MCF 10A (cell line): ENCODE results near the gene TEPSIN. TPM values are rescaled to one million over a fixed set of nuclear protein-coding genes. Genes with fewer than 3 reads are reported as not detected.

Experiments
- BruUV-seq: library from RNA; stranded (reverse); fragments of 400-500 nt; replicated peaks from 2 replicates; lab custom pipeline; 2021; lab: Mats Ljungman, UMichigan
- CTCF ChIA-PET: fragments of 300-600 bp; sonication (Branson Sonifier 250); formaldehyde crosslinking; extraction: SDS; loops from one replicate; lab custom pipeline; 2021; ENCODE audit warnings: antibody characterized with exemption, inconsistent platforms; lab: Yijun Ruan, JAX
- POLR2A ChIA-PET: fragments of 300-600, 350-650 bp; sonication (Branson Sonifier 250); formaldehyde crosslinking; extraction: SDS; loops from one replicate; lab custom pipeline; 2020; ENCODE audit warnings: antibody characterized with exemption, inconsistent platforms; lab: Yijun Ruan, JAX
- DNase-seq: peaks from one replicate; pipeline ENCODE4 v3.0.0-alpha.2; 2018; ENCODE audit not compliant: unreplicated experiment
- H3K27ac Mint-ChIP-seq: one replicate; pipeline ENCODE4 v1.8.0; 2022; ENCODE audit warnings: mild to moderate bottlenecking, low read depth, mixed read lengths; ENCODE audit not compliant: unreplicated experiment
- H3K27me3 Mint-ChIP-seq: one replicate; pipeline ENCODE4 v1.8.0; 2022; ENCODE audit warnings: mixed read lengths; ENCODE audit not compliant: insufficient read depth, unreplicated experiment
- H3K36me3 Mint-ChIP-seq: one replicate; pipeline ENCODE4 v1.8.0; 2022; ENCODE audit warnings: mild to moderate bottlenecking, moderate library complexity, mixed read lengths; ENCODE audit not compliant: insufficient read depth, unreplicated experiment
- H3K4me1 Mint-ChIP-seq: one replicate; pipeline ENCODE4 v1.8.0; 2022; ENCODE audit warnings: mixed read lengths; ENCODE audit not compliant: insufficient read depth, unreplicated experiment
- H3K4me3 Mint-ChIP-seq: one replicate; pipeline ENCODE4 v1.8.0; 2022; ENCODE audit warnings: mild to moderate bottlenecking, moderate library complexity, mixed read lengths; ENCODE audit not compliant: unreplicated experiment
- H3K9me3 Mint-ChIP-seq: one replicate; pipeline ENCODE4 v1.8.0; 2022; ENCODE audit warnings: mixed read lengths; ENCODE audit not compliant: unreplicated experiment
- intact Hi-C: fragments of 100-400 bp; cut with micrococcal nuclease; formaldehyde crosslinking; loops from 2 replicates; pipeline ENCODE4 v1.14.1; 2022
- total RNA-seq: library from RNA; stranded (reverse); gene quantifications from 2 replicates; pipeline ENCODE4 v1.2.3, GENCODE V29; 2022
- TF ChIP-seq, protein P1 (sequence below): fragments of 200-600 bp; IDR thresholded peaks from one replicate; pipeline ENCODE4 v1.8.0; 2022; ENCODE audit warnings: antibody characterized with exemption, mild to moderate bottlenecking; ENCODE audit not compliant: unreplicated experiment

Gene TEPSIN
- total RNA-seq, 1 experiment from 2014 or later, result 27.4 TPM

DNA sequence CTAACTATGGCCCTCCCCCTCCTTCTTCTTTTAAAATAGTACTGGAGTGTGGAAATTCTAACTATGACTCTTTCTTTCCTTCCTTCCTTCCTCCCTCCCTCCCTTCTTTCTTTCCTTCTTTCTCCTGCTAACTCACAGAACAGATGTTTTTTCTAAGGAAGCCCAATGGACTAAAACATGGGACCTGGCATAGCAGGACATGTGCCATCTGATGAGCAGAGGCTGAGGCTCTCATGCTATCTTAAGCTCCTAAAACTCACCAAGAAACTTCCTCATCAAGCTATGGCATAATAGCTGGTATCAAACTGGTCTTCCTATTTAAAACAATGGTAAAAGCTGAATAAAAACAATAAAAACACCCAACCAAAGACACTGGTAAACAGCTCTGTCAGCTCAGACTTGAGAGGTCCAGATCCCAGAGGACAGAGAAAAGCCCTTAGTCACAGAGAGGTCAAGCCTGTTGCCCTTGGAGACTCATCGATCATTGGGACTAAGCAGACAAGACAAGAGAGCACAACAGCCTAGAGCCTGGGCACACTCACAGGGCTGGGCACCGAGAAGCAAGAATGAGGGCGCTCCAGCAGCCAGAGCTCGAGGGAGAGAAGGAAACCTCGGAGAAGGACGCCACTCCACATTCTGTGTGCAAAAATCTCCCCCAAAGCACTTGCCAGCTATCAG is 28.7 kb upstream of the TEPSIN start:
- DNase-seq, result no peak
- Mint-ChIP-seq H3K9me3 (no peaks in the 10 kb centered on the region), H3K27me3 (no peaks in the 10 kb centered on the region), H3K27ac (no peak overlapping the region), H3K36me3 (peaks cover 75% of the 10 kb centered on the region), H3K4me1 (no peaks in the 10 kb centered on the region), H3K4me3 (no peak overlapping the region)
- TF ChIP-seq, protein P1, sequence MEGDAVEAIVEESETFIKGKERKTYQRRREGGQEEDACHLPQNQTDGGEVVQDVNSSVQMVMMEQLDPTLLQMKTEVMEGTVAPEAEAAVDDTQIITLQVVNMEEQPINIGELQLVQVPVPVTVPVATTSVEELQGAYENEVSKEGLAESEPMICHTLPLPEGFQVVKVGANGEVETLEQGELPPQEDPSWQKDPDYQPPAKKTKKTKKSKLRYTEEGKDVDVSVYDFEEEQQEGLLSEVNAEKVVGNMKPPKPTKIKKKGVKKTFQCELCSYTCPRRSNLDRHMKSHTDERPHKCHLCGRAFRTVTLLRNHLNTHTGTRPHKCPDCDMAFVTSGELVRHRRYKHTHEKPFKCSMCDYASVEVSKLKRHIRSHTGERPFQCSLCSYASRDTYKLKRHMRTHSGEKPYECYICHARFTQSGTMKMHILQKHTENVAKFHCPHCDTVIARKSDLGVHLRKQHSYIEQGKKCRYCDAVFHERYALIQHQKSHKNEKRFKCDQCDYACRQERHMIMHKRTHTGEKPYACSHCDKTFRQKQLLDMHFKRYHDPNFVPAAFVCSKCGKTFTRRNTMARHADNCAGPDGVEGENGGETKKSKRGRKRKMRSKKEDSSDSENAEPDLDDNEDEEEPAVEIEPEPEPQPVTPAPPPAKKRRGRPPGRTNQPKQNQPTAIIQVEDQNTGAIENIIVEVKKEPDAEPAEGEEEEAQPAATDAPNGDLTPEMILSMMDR, result no peak
- BruUV-seq, result no TSS peak
- CTCF ChIA-PET, result interaction anchor here (0.6 to 0.7 kb wide), 2 partner anchors 251 to 263 kb away, joined by 3 to 4 read pairs; no protein-coding TSS in a partner anchor
- intact Hi-C loops, result no loop called here
- POLR2A ChIA-PET, result no interaction called here

DNA sequence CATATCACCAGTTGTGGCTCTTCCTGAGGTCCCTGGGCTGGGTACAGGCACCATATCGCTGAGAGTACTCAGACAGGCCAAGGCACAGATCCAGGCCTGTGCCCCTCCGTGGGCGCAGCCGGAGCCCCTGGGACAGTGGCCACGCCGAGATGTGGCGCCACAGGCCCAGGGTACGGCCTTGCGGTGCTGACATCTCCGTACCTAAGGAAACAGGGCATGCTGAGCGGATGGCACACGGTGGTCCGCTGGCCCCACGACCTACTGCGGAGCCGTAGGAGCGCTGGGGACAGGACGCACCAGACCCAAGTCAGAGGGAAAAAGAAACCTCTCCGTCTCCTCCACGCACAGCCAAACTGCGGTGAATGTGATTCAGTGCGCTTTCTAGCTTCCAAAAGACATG is 26.7 kb upstream of the TEPSIN start:
- H3K9me3 Mint-ChIP-seq, result no peaks in the 10 kb centered on the region
- intact Hi-C loops, result no loop called here
- peaks cover 72% of the 10 kb centered on the region for H3K36me3 Mint-ChIP-seq
- ChIA-PET CTCF (interaction anchor here (2.0 kb wide), 1 partner anchor 13 kb away, joined by 6 read pairs; no protein-coding TSS in a partner anchor), POLR2A (no interaction called here)
- no peaks in the 10 kb centered on the region for H3K4me1 Mint-ChIP-seq
- BruUV-seq, result no TSS peak
- TF ChIP-seq, protein P1, result no peak
- H3K27me3 Mint-ChIP-seq, result no peaks in the 10 kb centered on the region
- no peak overlapping the region for H3K27ac Mint-ChIP-seq
- no peak overlapping the region for H3K4me3 Mint-ChIP-seq
- no peak for DNase-seq

DNA sequence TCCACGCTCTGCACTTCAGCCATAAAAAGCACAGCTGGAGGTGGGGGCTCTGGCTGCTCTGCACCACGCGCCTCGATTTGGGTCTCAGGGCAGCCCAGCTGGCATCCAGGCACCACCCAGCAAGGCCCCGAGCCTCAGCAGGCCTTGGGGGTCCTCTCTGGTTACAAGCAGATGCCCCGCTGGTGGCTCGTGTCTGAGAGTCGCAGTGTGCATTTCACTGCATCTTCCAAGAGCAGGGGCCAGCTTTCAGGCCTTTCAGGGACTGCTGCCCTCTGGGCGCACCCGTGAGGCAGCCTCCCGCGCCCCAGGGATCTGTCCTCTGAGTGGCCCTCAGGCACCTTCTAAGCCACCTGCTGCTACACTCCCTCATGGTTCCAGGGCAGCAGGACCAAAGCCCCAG is 25.8 kb upstream of the TEPSIN start:
- ChIA-PET POLR2A (no interaction called here), CTCF (interaction anchor here (2.0 kb wide), 1 partner anchor 12 kb away, joined by 6 read pairs; no protein-coding TSS in a partner anchor)
- TF ChIP-seq, protein P1, result no peak
- H3K4me3 Mint-ChIP-seq, result no peak overlapping the region
- intact Hi-C loops, result no loop called here
- no TSS peak for BruUV-seq
- H3K9me3 Mint-ChIP-seq, result no peaks in the 10 kb centered on the region
- H3K27me3 Mint-ChIP-seq, result no peaks in the 10 kb centered on the region
- H3K4me1 Mint-ChIP-seq, result no peaks in the 10 kb centered on the region
- H3K36me3 Mint-ChIP-seq, result peaks cover 65% of the 10 kb centered on the region
- H3K27ac Mint-ChIP-seq, result no peak overlapping the region
- no peak for DNase-seq

DNA sequence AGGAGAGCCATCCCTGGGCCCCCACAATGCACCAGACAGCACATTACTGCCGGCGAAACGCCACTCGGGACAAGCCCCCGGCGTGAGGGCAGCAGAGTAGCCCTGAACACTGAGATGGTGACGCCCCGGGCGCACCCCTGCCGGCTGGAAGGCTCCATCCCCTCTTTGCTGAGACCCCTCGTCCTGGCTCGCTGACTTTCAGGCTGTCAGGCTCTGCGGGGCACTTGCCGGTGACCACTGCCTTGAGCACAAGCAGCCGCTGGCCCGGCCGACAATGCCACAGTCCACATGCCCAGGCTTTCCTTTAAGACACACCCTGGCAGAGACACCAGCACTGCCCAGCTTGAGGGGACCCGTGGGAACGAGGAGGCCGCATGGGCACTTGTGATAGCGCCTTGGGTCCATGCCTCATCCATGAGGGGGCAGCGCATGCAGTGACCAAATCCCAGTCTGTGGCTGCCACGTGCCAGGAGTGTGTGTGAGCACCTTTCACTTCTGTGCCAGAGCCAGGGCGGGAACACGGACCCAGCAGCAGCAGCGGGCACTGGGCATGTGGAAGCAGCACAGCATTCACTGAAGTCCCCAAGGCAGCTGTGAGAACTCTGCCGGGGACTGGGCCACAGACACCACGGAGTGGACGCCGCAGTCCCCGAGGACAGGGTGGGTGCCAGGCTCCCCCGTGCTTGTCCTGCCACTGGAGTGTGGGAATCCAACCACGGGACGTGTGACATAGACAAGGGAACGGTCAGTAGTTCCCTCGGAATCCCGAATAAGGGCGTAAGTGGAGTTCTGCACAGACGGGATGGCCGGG is 24.7 kb upstream of the TEPSIN start:
- ChIA-PET POLR2A (no interaction called here), CTCF (interaction anchor here (1.6 to 2.0 kb wide), 2 partner anchors 11 kb away, joined by 4 to 6 read pairs; no protein-coding TSS in a partner anchor)
- BruUV-seq, result no TSS peak
- H3K4me1 Mint-ChIP-seq, result no peaks in the 10 kb centered on the region
- TF ChIP-seq, protein P1, result no peak
- intact Hi-C loops, result no loop called here
- peaks cover 55% of the 10 kb centered on the region for H3K36me3 Mint-ChIP-seq
- no peak overlapping the region for H3K4me3 Mint-ChIP-seq
- no peaks in the 10 kb centered on the region for H3K27me3 Mint-ChIP-seq
- no peak for DNase-seq
- H3K9me3 Mint-ChIP-seq, result no peaks in the 10 kb centered on the region
- no peak overlapping the region for H3K27ac Mint-ChIP-seq
